ENCODE measurements around the gene INF2.

The INF2 gene

DNA sequence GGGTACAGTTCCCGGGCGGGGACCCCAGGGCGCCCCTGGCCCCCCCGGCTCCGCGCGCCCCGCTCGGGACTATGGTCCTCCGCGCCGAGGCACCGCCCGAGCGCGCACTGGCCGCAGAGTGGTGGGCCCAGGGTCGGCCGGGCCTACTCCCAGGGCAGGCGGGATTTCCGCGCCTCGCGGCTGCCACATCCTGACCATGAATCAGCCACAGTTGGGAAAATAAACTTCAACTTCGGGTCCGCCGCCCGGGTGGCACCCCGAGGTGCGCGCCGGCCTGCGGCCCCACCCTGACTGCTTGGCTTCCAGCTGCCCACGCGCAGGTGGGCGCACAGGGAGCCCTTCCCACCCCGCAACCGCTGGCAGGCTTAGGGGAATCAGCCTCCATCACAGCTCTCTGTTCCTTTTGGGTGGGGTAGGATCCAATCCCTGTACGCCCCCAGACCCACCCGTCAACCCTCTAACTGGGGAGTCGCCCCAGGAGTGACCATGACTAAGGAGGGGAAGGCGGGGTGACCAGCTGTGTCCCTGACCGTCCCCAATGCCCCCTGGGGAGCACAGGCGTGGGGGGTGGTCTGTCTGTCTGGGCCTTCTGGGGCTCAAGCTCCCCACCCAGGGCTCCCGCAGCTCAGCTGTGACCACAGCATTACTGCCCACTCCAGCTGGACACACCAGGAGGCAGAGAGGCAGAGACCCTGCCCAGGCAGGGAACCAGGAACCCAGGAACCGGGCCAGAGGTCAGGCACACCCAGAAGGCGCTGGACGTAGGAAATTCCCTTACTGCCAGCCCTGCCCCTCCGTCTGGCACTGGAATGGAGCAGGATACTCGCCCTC, 678 bp downstream of the INF2 start:
- DNase-seq (ENCODE audit: extremely low spot score): peak; percentile 36
- TF ChIP-seq L3MBTL2 (conservative IDR thresholded peaks at IDR 0.05) (no peak), LEF1 (IDR thresholded peaks at IDR 0.05; ENCODE audit: borderline replicate concordance) (no peak), FOXA1 (IDR thresholded peaks at IDR 0.05) (no peak), ZNF384 (IDR thresholded peaks at IDR 0.05) (no peak), NFRKB (IDR thresholded peaks at IDR 0.05) (no peak)
- ChIA-PET CTCF (interaction anchor here (0.6 to 1.0 kb wide), 2 partner anchors 10 to 17 kb away, joined by 3 to 4 read pairs; no protein-coding TSS in a partner anchor), POLR2A (interaction anchor here (0.6 to 2.7 kb wide), 4 partner anchors 9 to 379 kb away, joined by 3 to 12 read pairs (median 8); partner anchors contain the start of gene SIVA1)

DNA sequence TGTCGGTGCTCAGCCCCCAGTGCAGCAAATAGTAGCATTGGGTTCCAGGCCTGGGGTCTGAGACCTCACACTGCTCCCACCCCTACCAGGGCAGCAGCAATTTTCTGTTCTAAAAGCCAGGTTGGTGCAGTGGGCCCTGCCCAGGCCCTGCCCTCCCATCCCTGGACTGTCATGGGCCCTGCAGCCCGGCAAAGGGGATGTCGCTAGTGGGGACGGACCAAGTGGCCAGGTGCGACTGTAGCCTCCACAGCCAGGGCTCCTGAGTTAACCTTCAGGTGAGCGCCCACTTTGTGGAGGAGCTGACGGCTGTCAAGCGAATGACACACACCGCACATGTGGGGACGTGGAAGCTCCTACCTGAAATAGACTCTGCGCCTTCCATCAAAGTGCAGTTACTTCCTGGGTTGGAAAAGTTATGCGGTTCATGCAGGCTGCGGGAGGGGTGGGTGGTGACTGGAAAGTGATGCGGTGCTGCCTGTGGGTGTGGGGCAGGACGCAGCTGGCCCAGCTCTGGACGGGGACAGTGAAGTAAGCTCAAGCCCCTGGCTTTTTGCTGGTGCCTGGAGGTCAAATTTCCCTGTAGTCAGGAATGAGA, 1.5 kb downstream of the INF2 start:
- POLR2A ChIA-PET: interaction anchor here (1.9 to 2.7 kb wide), 3 partner anchors 10 to 61 kb away, joined by 7 to 12 read pairs (median 9); partner anchors contain the start of gene SIVA1

DNA sequence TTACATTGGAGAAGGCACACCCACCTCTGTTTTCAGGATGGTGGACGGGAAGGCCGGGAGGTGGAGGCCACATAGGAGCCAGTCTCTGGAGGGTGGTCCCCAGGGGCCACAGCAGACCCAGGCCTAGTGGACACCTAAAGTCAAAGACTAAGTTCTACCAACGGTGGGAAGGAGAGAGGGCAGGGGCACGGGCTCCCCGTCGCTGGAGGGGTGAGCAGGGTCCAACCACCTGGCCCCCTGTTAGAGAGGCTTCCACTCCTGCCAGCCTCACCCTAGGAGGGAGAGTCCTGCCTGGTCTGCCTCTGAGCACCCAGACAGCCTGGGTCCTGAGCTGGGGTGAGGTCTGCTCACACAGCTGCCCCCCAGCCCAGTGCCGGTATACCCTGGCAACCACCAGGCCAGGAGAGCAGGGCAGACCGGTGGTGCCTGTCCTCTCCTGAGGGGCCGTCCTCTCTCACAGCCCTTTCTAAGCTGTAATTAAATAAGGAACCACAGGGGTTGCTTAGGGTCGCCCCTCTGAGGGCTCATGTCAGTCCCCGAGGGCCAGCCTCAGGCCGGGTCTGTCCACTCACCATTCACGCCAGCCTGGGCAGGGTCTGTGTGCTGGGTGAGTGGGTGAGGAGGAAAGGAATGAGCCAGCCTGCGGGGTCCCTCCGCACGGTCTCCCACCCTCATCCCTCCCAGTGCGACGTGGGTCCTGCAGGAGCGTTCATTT, 2.3 kb downstream of the INF2 start:
- ChIA-PET CTCF (no interaction called here), POLR2A (interaction anchor here (1.9 to 2.7 kb wide), 3 partner anchors 10 to 61 kb away, joined by 7 to 12 read pairs (median 9); partner anchors contain the start of gene SIVA1)

More for the DNA sequence above, 1.5 kb downstream of the INF2 start:
- TF ChIP-seq, protein P1, sequence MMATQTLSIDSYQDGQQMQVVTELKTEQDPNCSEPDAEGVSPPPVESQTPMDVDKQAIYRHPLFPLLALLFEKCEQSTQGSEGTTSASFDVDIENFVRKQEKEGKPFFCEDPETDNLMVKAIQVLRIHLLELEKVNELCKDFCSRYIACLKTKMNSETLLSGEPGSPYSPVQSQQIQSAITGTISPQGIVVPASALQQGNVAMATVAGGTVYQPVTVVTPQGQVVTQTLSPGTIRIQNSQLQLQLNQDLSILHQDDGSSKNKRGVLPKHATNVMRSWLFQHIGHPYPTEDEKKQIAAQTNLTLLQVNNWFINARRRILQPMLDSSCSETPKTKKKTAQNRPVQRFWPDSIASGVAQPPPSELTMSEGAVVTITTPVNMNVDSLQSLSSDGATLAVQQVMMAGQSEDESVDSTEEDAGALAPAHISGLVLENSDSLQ (IDR thresholded peaks at IDR 0.05): no peak
- TF ChIP-seq ZNF384 (IDR thresholded peaks at IDR 0.05): no peak
- TF ChIP-seq SP1 (IDR thresholded peaks at IDR 0.05): no peak
- no peak for TF ChIP-seq FOXA1 (IDR thresholded peaks at IDR 0.05)
- TF ChIP-seq FOXK2 (IDR thresholded peaks at IDR 0.05): no peak
- CTCF ChIA-PET: interaction anchor here (1.0 kb wide), 1 partner anchor 10 kb away, joined by 3 read pairs; no protein-coding TSS in a partner anchor
- no peak for DNase-seq (ENCODE audit: extremely low spot score)

DNA sequence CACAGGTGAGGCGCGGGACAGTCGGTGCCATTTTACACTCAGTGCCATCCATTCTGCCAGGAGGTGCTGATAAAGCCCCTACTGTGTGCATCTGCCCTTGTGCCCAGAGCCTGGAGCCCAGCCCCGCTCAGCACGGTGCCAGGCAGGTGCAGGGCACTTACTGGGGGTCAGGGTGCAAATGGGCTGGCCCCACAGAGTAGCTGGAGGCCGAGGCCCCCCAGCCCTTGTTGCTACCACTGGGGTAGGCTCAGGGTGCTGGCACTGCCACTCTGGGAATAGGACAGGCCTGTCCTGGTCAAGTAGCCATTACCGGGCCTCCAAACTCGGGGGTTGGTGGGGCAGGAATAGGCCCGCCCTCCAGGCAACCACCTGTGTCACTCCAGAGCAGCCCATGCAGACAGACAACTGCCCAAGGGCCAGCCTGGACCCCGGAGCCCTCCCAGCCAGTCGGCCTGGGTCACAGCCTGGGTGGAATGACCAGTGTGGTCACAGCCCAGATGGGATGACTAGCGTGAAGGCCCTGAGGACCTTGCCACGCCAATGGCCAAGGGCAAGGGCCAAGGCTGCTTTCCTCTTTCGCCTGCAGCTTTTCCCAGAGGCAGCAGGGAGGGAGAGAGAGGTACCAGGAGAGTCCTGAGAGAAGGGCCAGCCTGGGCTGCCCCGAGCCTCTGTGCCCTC, 3.0 kb downstream of the INF2 start:
- TF ChIP-seq, protein P1 (IDR thresholded peaks at IDR 0.05): no peak
- TF ChIP-seq FOXK2 (IDR thresholded peaks at IDR 0.05) (no peak), CTBP1 (IDR thresholded peaks at IDR 0.05; ENCODE audit: borderline replicate concordance) (no peak), BHLHE40 (IDR thresholded peaks at IDR 0.05; ENCODE audit: borderline replicate concordance) (no peak), SUZ12 (IDR thresholded peaks at IDR 0.05) (no peak), TARDBP (IDR thresholded peaks at IDR 0.05) (no peak), FOXA1 (IDR thresholded peaks at IDR 0.05) (no peak), ARNT (IDR thresholded peaks at IDR 0.05) (no peak), LEF1 (IDR thresholded peaks at IDR 0.05; ENCODE audit: borderline replicate concordance) (no peak)
- ChIA-PET CTCF (no interaction called here), POLR2A (interaction anchor here (2.7 kb wide), 1 partner anchor 60 kb away, joined by 12 read pairs; the partner anchor contains the start of gene SIVA1)
- no peak for DNase-seq (ENCODE audit: extremely low spot score)

More for the DNA sequence above, 2.3 kb downstream of the INF2 start:
- no peak for TF ChIP-seq TARDBP (IDR thresholded peaks at IDR 0.05)
- no peak for TF ChIP-seq SP1 (IDR thresholded peaks at IDR 0.05)
- no peak for TF ChIP-seq FOXK2 (IDR thresholded peaks at IDR 0.05)
- no peak for TF ChIP-seq FOXA1 (IDR thresholded peaks at IDR 0.05)
- no peak for TF ChIP-seq CTBP1 (IDR thresholded peaks at IDR 0.05; ENCODE audit: borderline replicate concordance)
- TF ChIP-seq ELF4 (IDR thresholded peaks at IDR 0.05): no peak
- DNase-seq (ENCODE audit: extremely low spot score): no peak

DNA sequence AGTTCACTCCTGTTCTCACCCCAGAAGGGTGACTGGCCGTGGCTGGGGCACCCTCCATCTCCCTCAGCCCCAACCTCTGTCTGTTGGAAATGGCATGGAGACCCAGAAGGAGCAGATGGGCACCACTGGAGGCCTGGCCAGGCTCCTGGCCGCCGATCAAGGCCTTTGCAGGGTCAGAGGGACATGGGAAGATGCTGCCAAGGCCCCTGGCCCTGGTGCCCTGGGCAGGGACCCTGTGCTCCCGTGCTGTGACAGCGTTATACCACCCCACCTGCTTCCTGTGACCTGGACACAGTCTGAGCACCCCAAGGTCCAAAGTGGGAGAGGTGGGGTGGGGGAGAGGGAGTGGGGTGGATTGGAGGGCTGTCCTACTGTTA, 3.5 kb downstream of the INF2 start:
- DNase-seq (ENCODE audit: extremely low spot score): no peak
- POLR2A ChIA-PET: no interaction called here
- CTCF ChIA-PET: no interaction called here
- no peak for TF ChIP-seq FOXK2 (IDR thresholded peaks at IDR 0.05)
- TF ChIP-seq, protein P1 (IDR thresholded peaks at IDR 0.05): no peak
- no peak for TF ChIP-seq L3MBTL2 (conservative IDR thresholded peaks at IDR 0.05)
- TF ChIP-seq LEF1 (IDR thresholded peaks at IDR 0.05; ENCODE audit: borderline replicate concordance): no peak
- TF ChIP-seq TARDBP (IDR thresholded peaks at IDR 0.05): no peak
- TF ChIP-seq FOXM1 (IDR thresholded peaks at IDR 0.05; ENCODE audit: borderline replicate concordance): no peak
- TF ChIP-seq ELF4 (IDR thresholded peaks at IDR 0.05): no peak
- TF ChIP-seq NFRKB (IDR thresholded peaks at IDR 0.05): no peak
- TF ChIP-seq ZNF384 (IDR thresholded peaks at IDR 0.05): no peak
- no peak for TF ChIP-seq ARNT (IDR thresholded peaks at IDR 0.05)
- TF ChIP-seq CTBP1 (IDR thresholded peaks at IDR 0.05; ENCODE audit: borderline replicate concordance): no peak
- no peak for TF ChIP-seq HDGF (IDR thresholded peaks at IDR 0.05; ENCODE audit: borderline replicate concordance)
- no peak for TF ChIP-seq SP1 (IDR thresholded peaks at IDR 0.05)
- TF ChIP-seq FOXA1 (IDR thresholded peaks at IDR 0.05): no peak
- no peak for TF ChIP-seq SUZ12 (IDR thresholded peaks at IDR 0.05)

Measured in HEK293T (cell line).